GM23248 (cell line): Measurements from ENCODE around the gene URAD.

ENCODE experiments used
- EZH2 ChIP-seq: fragments of 200-600 bp; sonication (generic); IDR thresholded peaks from 2 replicates; pipeline ENCODE4 v1.6.1; 2018; ENCODE audit warnings: antibody characterized with exemption, mild to moderate bottlenecking; ENCODE audit not compliant: insufficient read depth, poor library complexity, severe bottlenecking
- EZH2phosphoT487 ChIP-seq: fragments of 200-600 bp; sonication (generic); IDR thresholded peaks from 2 replicates; pipeline ENCODE4 v1.6.1; 2018; ENCODE audit warnings: antibody characterized with exemption, moderate library complexity, mild to moderate bottlenecking, low read depth; ENCODE audit not compliant: insufficient read depth

DNA sequence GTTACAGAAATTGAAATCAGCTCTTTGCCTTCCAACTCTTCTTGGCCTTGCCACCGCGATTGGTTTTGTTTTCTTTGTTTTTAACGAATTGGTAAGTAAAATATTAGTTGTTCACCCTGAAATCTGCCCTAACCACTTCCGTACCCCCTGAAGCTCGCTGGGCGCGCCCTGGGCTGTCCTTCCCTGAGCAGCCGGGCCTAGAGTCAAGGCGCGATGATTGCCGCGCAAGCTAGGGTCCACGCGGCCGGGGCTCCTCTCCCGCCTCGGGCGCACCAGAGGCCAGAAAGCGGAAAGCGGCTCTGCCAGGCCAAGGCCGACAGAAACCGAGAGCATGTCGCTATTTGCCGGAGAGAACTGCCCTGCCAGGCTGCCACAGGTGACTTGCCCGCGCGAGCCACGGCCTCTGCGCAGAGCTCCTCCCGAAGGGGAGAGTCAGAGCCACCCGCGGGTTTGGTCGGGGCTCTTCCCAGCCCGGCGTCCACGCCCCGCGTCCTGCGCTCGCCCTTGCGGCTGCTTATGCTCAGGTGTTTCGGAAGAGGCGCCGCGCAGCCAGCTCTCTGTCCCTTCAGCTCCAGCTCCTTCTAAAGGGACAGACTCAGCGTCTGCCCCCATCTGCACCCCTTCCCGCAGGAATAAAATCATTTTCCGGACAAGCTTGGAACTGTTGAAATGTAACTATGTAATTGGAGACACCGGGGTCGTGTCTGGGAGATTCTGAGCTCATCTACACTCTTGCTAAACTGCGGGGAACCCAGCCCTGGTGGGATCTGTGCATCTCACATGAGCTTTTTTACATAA is 12.7 kb downstream of the URAD start:
- TF ChIP-seq EZH2, result peak; percentile 92
- 0 out of 2 replicates have a peak, but pooled peaks have one; percentile 52 for TF ChIP-seq EZH2phosphoT487
